ENCODE data around the gene NDUFC1.
"Not testable (repeated sequence)": the region's sequence is repeated elsewhere in the genome, so short reads cannot be mapped to it uniquely, and the experiment has no call there.

DNA sequence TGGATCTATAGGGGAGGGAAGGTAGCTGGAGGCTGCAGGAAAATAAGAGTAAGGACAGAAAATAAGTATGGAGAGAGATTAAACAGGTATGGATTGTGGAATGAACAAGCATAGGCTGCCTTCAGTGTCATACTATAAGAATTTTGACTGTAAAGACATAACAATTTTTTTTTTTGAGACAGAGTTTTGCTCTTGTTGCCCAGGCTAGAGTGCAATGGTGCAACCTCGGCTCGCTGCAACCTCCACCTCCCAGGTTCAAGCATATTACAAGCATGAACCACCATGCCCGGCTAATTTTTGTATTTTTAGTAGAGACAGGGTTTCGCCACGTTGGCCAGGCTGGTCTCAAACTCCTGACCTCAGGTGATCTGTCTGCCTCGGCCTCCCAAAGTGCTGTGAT is 46.7 kb downstream of the NDUFC1 start:
- TF ChIP-seq POLR2AphosphoS5 (IDR thresholded peaks at IDR 0.05; ENCODE audit: insufficient read depth, low read depth, low read length); CTCF (IDR thresholded peaks at IDR 0.05; ENCODE audit: extremely low read depth in 1 of 2, insufficient read depth in 1 of 2, low read depth in 1 of 2, low read length in 2 of 2); POLR2A (IDR thresholded peaks at IDR 0.05; ENCODE audit: low read depth, low read length); EZH2 (IDR thresholded peaks at IDR 0.05; ENCODE audit: borderline replicate concordance, low read depth, low read length, severe bottlenecking); FOS (IDR thresholded peaks at IDR 0.05; ENCODE audit: borderline replicate concordance, insufficient read depth, low read length); MYC (IDR thresholded peaks at IDR 0.05; ENCODE audit: low read depth, low read length): not testable (repeated sequence)
